Activated T-cell treated with anti-CD3 and anti-CD28 coated beads, Interleukin-2, amount 50 U/mL, for 4 hours (primary cell): ENCODE data around the gene SEL1L2. TPM values are rescaled to one million over a fixed set of nuclear protein-coding genes. Genes with fewer than 3 reads are reported as not detected.

ENCODE experiments used
- ATAC-seq, 2 donors: fragments of 200-7000 bp; cut with Tn5 transposase; one replicate each; pipeline ENCODE4 v1.10.0; 2021
- DNase-seq: peaks from one replicate; pipeline ENCODE4 v3.0.0-alpha.2; 2020
- H3K27me3 Mint-ChIP-seq: one replicate; pipeline ENCODE4 v1.8.0; 2021; ENCODE audit warnings: low read depth, mixed read lengths
- H3K36me3 Mint-ChIP-seq: one replicate; pipeline ENCODE4 v1.8.0; 2022; ENCODE audit warnings: mixed read lengths; ENCODE audit not compliant: insufficient read depth
- H3K4me1 Mint-ChIP-seq: one replicate; pipeline ENCODE4 v1.8.0; 2021; ENCODE audit warnings: low read depth, mixed read lengths
- H3K4me3 Mint-ChIP-seq: one replicate; pipeline ENCODE4 v1.8.0; 2021; ENCODE audit warnings: mild to moderate bottlenecking, moderate library complexity, mixed read lengths
- H3K9me3 Mint-ChIP-seq: one replicate; pipeline ENCODE4 v1.8.0; 2021; ENCODE audit warnings: mixed read lengths
- total RNA-seq, 3 donors: library from RNA; stranded (reverse); gene quantifications; one replicate each; pipeline ENCODE4 v1.2.1, GENCODE V29; 2021

SEL1L2 gene
- total RNA-seq, 3 donors from 2014 or later: not detected

GRCh38 chr20:13800728-13801134, 189.7 kb downstream of the SEL1L2 start:
- peaks cover 43% of the 10 kb centered on the region for H3K36me3 Mint-ChIP-seq
- DNase-seq (no peak), ATAC-seq (no peak)
- H3K4me3 Mint-ChIP-seq: no peak overlapping the region
- H3K9me3 Mint-ChIP-seq: no peaks in the 10 kb centered on the region
- H3K27me3 Mint-ChIP-seq: no peaks in the 10 kb centered on the region
- peaks cover 3% of the 10 kb centered on the region for H3K4me1 Mint-ChIP-seq

DNA sequence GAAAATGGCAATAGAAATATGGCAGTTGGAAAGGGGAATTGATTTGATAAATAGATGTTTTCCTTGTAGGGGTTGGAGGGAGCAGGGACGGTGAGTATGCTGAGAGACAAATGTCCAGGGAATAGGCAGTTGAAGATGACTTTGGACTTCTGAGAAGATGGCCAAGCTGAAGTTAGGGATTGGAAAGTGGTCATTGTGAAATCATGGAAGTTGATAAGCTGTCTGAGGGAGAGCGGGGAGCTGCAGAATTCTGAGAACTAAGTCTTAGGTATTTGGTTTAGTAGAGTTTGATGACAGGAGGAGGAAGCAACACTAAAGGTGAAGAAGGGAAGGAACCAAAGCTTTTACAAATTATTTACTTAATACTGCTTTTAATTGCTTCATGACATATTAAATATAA, 190.4 kb downstream of the SEL1L2 start:
- Mint-ChIP-seq H3K27me3 (no peaks in the 10 kb centered on the region), H3K36me3 (peaks cover 41% of the 10 kb centered on the region), H3K9me3 (no peaks in the 10 kb centered on the region), H3K4me3 (no peak overlapping the region), H3K4me1 (peaks cover 3% of the 10 kb centered on the region)
- DNase-seq: no peak
- no peak for ATAC-seq

Other genes starting within 250 kb of the SEL1L2 start
- gene ESF1, start 205.7 kb downstream of the SEL1L2 start, total RNA-seq: 10 to 100 TPM; 33.0 to 35.0 (median 33.2) TPM
- 10 to 100 TPM; 25.5 to 28.6 (median 26.4) TPM for gene NDUFAF5, start 205.6 kb downstream of the SEL1L2 start, total RNA-seq
- under 1 TPM in 1 of 3 donors, not detected in 2; 0.10 TPM for gene MACROD2, start 4.9 kb upstream of the SEL1L2 start, total RNA-seq